ENCODE results near the gene CNOT8. TPM values are rescaled to one million over a fixed set of nuclear protein-coding genes. Genes with fewer than 3 reads are reported as not detected.
"Not testable (repeated sequence)": the region's sequence is repeated elsewhere in the genome, so short reads cannot be mapped to it uniquely, and the experiment has no call there.

Gene CNOT8
- total and polyA plus RNA-seq, 10 donors = 46.3 to 93.5 (median 69.1) TPM

- intact Hi-C loops (cut with DNase I; ENCODE audit: low total_unique reads) = no loop called here
- Histone ChIP-seq H3K36me3 (peaks cover 0 to 47% (median 10%) of the 10 kb centered on the region in 6 donors), H3K4me3 (no peak overlapping the region), H3K9me3 (no peaks in the 10 kb centered on the region), H3K27me3 (replicated peaks in 1 of 7) (no peaks in the 10 kb centered on the region), H3K27ac (no peak overlapping the region), H3K4me1 (peaks cover 0 to 11% (median 0%) of the 10 kb centered on the region in 6 donors)
- TF ChIP-seq POLR2AphosphoS5 (IDR thresholded peaks at IDR 0.05) = no peak
- DNase-seq = no peak
- 86 to 98% (median 90%) methylated on average over 1 of the region's 1 CpG for WGBS, 5 donors
These were observed 24.4 kb upstream of the CNOT8 start for GRCh38 chr5:154834053-154834452.

- H3K9me3 ChIP-seq; DNase-seq; H3K27me3 ChIP-seq (replicated peaks in 1 of 7); H3K27ac ChIP-seq; intact Hi-C loops (cut with DNase I; ENCODE audit: low total_unique reads); H3K4me3 ChIP-seq; H3K4me1 ChIP-seq: not testable (repeated sequence)
- 89 to 97% (median 93%) methylated on average over 9 of the region's 9 CpGs for WGBS, 5 donors
- peaks cover 0 to 31% (median 3%) of the 10 kb centered on the region in 6 donors for H3K36me3 ChIP-seq
These were observed 22.8 kb upstream of the CNOT8 start for GRCh38 chr5:154835701-154836052.

GRCh38 chr5:154836225-154836624, 22.2 kb upstream of the CNOT8 start:
- H3K27ac ChIP-seq = no peak overlapping the region
- no peak overlapping the region for H3K4me3 ChIP-seq
- DNase-seq = no peak
- H3K4me1 ChIP-seq = no peaks in the 10 kb centered on the region
- H3K36me3 ChIP-seq = peaks cover 0 to 25% (median 1%) of the 10 kb centered on the region in 6 donors
- intact Hi-C loops (cut with DNase I; ENCODE audit: low total_unique reads) = no loop called here
- H3K27me3 ChIP-seq (replicated peaks in 1 of 7) = no peaks in the 10 kb centered on the region
- 86 to 93% (median 89%) methylated on average over 6 of the region's 6 CpGs for WGBS, 5 donors
- H3K9me3 ChIP-seq = no peaks in the 10 kb centered on the region
- no peak for TF ChIP-seq POLR2A (IDR thresholded peaks at IDR 0.05)
- TF ChIP-seq CTCF (IDR thresholded peaks at IDR 0.05 in 8 of 11, conservative IDR thresholded peaks at IDR 0.05 in 3 of 11) = no peak
- TF ChIP-seq POLR2AphosphoS5 (IDR thresholded peaks at IDR 0.05) = no peak

- TF ChIP-seq POLR2A (IDR thresholded peaks at IDR 0.05) = no peak
- no peak overlapping the region for H3K27ac ChIP-seq
- H3K36me3 ChIP-seq = peaks cover 0 to 15% (median 0%) of the 10 kb centered on the region in 6 donors
- 76 to 87% (median 86%) methylated on average over 6 of the region's 6 CpGs for WGBS, 5 donors
- no peaks in the 10 kb centered on the region for H3K27me3 ChIP-seq (replicated peaks in 1 of 7)
- no peak overlapping the region for H3K4me3 ChIP-seq
- DNase-seq = no peak
- no peaks in the 10 kb centered on the region for H3K9me3 ChIP-seq
- no peaks in the 10 kb centered on the region for H3K4me1 ChIP-seq
- intact Hi-C loops (cut with DNase I; ENCODE audit: low total_unique reads) = no loop called here
These were observed 21.2 kb upstream of the CNOT8 start for GRCh38 chr5:154837009-154837901.

GRCh38 chr5:154840435-154841272, 17.8 kb upstream of the CNOT8 start:
- TF ChIP-seq CTCF (IDR thresholded peaks at IDR 0.05 in 8 of 11, conservative IDR thresholded peaks at IDR 0.05 in 3 of 11) = no peak
- no peak for TF ChIP-seq POLR2A (IDR thresholded peaks at IDR 0.05)
- no peak for TF ChIP-seq POLR2AphosphoS5 (IDR thresholded peaks at IDR 0.05)
- DNase-seq = no peak
- Histone ChIP-seq H3K4me3 (no peak overlapping the region), H3K4me1 (no peaks in the 10 kb centered on the region), H3K9me3 (no peaks in the 10 kb centered on the region), H3K27me3 (replicated peaks in 1 of 7) (no peaks in the 10 kb centered on the region), H3K27ac (no peak overlapping the region), H3K36me3 (peaks cover 0 to 4% (median 0%) of the 10 kb centered on the region in 6 donors)
- intact Hi-C loops (cut with DNase I; ENCODE audit: low total_unique reads) = no loop called here
- WGBS, 5 donors = 77 to 87% (median 82%) methylated on average over 6 of the region's 6 CpGs
